ENCODE measurements around the gene SUPT6H.

SUPT6H gene

DNA sequence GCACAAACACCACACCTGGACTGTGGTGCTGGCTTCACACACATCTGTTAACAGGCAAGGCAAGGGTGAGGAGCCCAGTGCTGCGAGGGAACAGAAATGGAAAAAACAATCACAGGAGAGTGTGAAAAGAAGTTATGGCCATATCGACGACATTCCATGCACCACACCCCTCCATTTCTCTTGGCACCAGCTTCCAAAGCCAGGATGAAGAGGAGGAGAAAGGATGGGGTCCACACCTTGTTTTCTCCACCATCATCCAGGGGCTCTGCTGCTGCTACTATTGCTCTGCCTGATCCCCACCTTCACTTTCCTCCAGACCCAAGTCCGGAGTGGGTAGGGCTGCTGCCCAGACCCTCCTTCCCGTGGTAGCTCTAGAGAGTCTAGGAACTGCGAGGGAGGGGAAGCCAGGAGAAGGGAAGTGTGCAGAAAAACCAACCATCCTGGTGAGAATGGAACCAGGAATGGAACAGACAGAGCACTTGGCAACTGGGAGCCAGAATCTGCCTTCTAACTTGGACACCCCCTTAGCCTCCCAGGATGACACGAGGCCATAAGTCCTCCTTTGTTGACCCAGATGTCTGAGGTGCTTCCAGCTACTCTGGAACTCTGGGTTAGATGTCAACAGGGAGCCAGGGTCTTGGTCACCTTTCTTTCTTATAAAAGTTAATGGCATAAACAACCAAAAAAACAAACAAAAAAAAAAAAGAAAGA lies 50.9 kb downstream of the SUPT6H start:
- H4K91ac ChIP-seq (ENCODE audit: low read length), result peak overlapping the region; percentile 67
- no peaks in the 10 kb centered on the region for H3K9me3 ChIP-seq (ENCODE audit: control insufficient read depth, low read length)
- H3K18ac ChIP-seq (ENCODE audit: low read depth in 1 of 2, low read length in 2 of 2), result peak overlapping the region; percentile 16 to 70
- peak overlapping the region; percentile 78 for H4K8ac ChIP-seq (ENCODE audit: low read length)
- peaks cover 23% of the 10 kb centered on the region for H3K4me1 ChIP-seq (ENCODE audit: control insufficient read depth, insufficient read depth, low read depth, low read length)
- H3K4me2 ChIP-seq (ENCODE audit: low read length, poor library complexity, severe bottlenecking), result no peak overlapping the region
- H3K9ac ChIP-seq (ENCODE audit: low read length), result peak overlapping the region; percentile 95
- no peak overlapping the region for H2AK5ac ChIP-seq (ENCODE audit: low read length, severe bottlenecking)
- H3K4ac ChIP-seq (ENCODE audit: low read depth in 1 of 2, low read length in 2 of 2), result peak overlapping the region in 1 of 2 experiments; percentile 8
- no peak overlapping the region for H2AFZ ChIP-seq (ENCODE audit: low read depth, low read length)
- no peak overlapping the region for H3K14ac ChIP-seq (ENCODE audit: low read length in 2 of 2)
- no peak overlapping the region for H3K4me3 ChIP-seq (ENCODE audit: insufficient read depth in 1 of 2, low read depth in 1 of 2, low read length in 2 of 2)
- H2BK120ac ChIP-seq (ENCODE audit: low read depth, low read length), result peak overlapping the region; percentile 42
- H3K27ac ChIP-seq (ENCODE audit: low read length, poor library complexity, severe bottlenecking), result no peak overlapping the region
- peak overlapping the region in 1 of 2 experiments; percentile 10 for H3K23ac ChIP-seq (ENCODE audit: low read length in 2 of 2)
- peaks cover 34 to 42% of the 10 kb centered on the region in 2 experiments for H3K36me3 ChIP-seq (ENCODE audit: control insufficient read depth in 1 of 2, insufficient read depth in 2 of 2, low read depth in 1 of 2, low read length in 2 of 2)
- 96% methylated on average over 3 of the region's 7 CpGs for WGBS
- H2BK5ac ChIP-seq (ENCODE audit: low read depth, low read length, poor library complexity, severe bottlenecking), result no peak overlapping the region
- no peak overlapping the region for H2BK15ac ChIP-seq (ENCODE audit: low read depth, poor library complexity, severe bottlenecking)
- H3K79me1 ChIP-seq (replicated peaks; ENCODE audit: low read length, poor library complexity, severe bottlenecking), result peaks cover 16% of the 10 kb centered on the region
- H3K27me3 ChIP-seq (ENCODE audit: control insufficient read depth in 1 of 2, insufficient read depth in 1 of 2, low read length in 2 of 2), result no peaks in the 10 kb centered on the region
- H2BK12ac ChIP-seq (ENCODE audit: low read length in 2 of 2), result peak overlapping the region; percentile 29
- DNase-seq, result no peak

DNA sequence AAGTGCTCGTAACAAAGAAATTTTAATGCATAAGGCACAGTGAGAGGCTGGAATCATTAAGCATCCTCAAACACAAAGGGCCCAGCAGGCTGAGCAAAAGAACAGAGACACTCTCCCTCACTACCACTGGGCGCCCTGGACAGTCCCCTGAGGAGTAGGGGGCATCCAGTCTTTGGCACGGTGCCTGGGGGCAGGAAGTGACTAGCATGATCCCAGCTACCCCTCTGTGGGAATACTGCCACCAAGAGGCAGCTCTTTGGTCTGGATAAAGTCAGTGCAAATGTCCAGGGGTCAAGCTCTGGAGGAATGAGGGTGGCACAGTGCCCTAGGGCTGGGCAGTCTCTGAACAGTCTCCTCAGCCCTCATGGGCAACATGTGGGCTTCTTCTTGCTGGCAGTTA lies 52.3 kb downstream of the SUPT6H start:
- no peak overlapping the region for H3K9ac ChIP-seq (ENCODE audit: low read length)
- no peak overlapping the region for H2AFZ ChIP-seq (ENCODE audit: low read depth, low read length)
- no peak overlapping the region for H3K4me3 ChIP-seq (ENCODE audit: insufficient read depth in 1 of 2, low read depth in 1 of 2, low read length in 2 of 2)
- H3K4me1 ChIP-seq (ENCODE audit: control insufficient read depth, insufficient read depth, low read depth, low read length), result peaks cover 30% of the 10 kb centered on the region
- no peaks in the 10 kb centered on the region for H3K9me3 ChIP-seq (ENCODE audit: control insufficient read depth, low read length)
- 94% methylated on average over 3 of the region's 3 CpGs for WGBS
- H3K27me3 ChIP-seq (ENCODE audit: control insufficient read depth in 1 of 2, insufficient read depth in 1 of 2, low read length in 2 of 2), result no peaks in the 10 kb centered on the region
- H3K79me1 ChIP-seq (replicated peaks; ENCODE audit: low read length, poor library complexity, severe bottlenecking), result peaks cover 16% of the 10 kb centered on the region
- peaks cover 34 to 42% of the 10 kb centered on the region in 2 experiments for H3K36me3 ChIP-seq (ENCODE audit: control insufficient read depth in 1 of 2, insufficient read depth in 2 of 2, low read depth in 1 of 2, low read length in 2 of 2)
- H2BK120ac ChIP-seq (ENCODE audit: low read depth, low read length), result no peak overlapping the region
- H3K23ac ChIP-seq (ENCODE audit: low read length in 2 of 2), result no peak overlapping the region
- no peak for DNase-seq
- H2BK15ac ChIP-seq (ENCODE audit: low read depth, poor library complexity, severe bottlenecking), result no peak overlapping the region
- no peak overlapping the region for H3K27ac ChIP-seq (ENCODE audit: low read length, poor library complexity, severe bottlenecking)
- no peak overlapping the region for H3K18ac ChIP-seq (ENCODE audit: low read depth in 1 of 2, low read length in 2 of 2)
- H4K8ac ChIP-seq (ENCODE audit: low read length), result no peak overlapping the region
- H3K14ac ChIP-seq (ENCODE audit: low read length in 2 of 2), result no peak overlapping the region
- H3K4ac ChIP-seq (ENCODE audit: low read depth in 1 of 2, low read length in 2 of 2), result no peak overlapping the region
- H4K91ac ChIP-seq (ENCODE audit: low read length), result no peak overlapping the region
- H3K4me2 ChIP-seq (ENCODE audit: low read length, poor library complexity, severe bottlenecking), result no peak overlapping the region
- no peak overlapping the region for H2BK5ac ChIP-seq (ENCODE audit: low read depth, low read length, poor library complexity, severe bottlenecking)
- no peak overlapping the region for H2AK5ac ChIP-seq (ENCODE audit: low read length, severe bottlenecking)
- no peak overlapping the region for H2BK12ac ChIP-seq (ENCODE audit: low read length in 2 of 2)

DNA sequence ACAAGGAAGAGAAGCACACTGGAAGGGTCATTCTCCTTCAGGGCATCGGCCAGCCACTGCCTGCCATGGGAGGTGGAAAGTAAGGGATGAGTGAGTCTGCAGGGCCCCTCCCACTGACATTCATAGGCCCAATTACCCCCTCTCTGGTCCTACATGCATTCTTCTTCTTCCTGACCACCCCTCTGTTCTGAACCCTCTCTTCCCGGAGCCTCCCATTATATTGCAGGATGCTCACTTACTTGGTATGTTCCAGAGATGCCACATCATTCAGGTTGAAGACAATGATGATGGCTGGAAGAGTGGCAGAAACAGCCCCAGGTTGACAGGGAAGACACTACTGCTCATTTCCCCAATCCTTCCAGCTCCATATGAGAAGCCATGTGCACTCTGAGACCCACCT lies 53.2 kb downstream of the SUPT6H start:
- Histone ChIP-seq H3K23ac (ENCODE audit: low read length in 2 of 2) (no peak overlapping the region), H3K79me1 (replicated peaks; ENCODE audit: low read length, poor library complexity, severe bottlenecking) (peaks cover 11% of the 10 kb centered on the region), H2AK5ac (ENCODE audit: low read length, severe bottlenecking) (no peak overlapping the region), H2AFZ (ENCODE audit: low read depth, low read length) (no peak overlapping the region), H3K27me3 (ENCODE audit: control insufficient read depth in 1 of 2, insufficient read depth in 1 of 2, low read length in 2 of 2) (no peaks in the 10 kb centered on the region), H2BK5ac (ENCODE audit: low read depth, low read length, poor library complexity, severe bottlenecking) (no peak overlapping the region), H2BK15ac (ENCODE audit: low read depth, poor library complexity, severe bottlenecking) (no peak overlapping the region), H2BK12ac (ENCODE audit: low read length in 2 of 2) (no peak overlapping the region), H4K91ac (ENCODE audit: low read length) (no peak overlapping the region), H3K14ac (ENCODE audit: low read length in 2 of 2) (no peak overlapping the region), H3K27ac (ENCODE audit: low read length, poor library complexity, severe bottlenecking) (no peak overlapping the region), H3K18ac (ENCODE audit: low read depth in 1 of 2, low read length in 2 of 2) (no peak overlapping the region), H3K4me2 (ENCODE audit: low read length, poor library complexity, severe bottlenecking) (no peak overlapping the region), H3K4me1 (ENCODE audit: control insufficient read depth, insufficient read depth, low read depth, low read length) (peaks cover 28% of the 10 kb centered on the region), H2BK120ac (ENCODE audit: low read depth, low read length) (no peak overlapping the region), H3K36me3 (ENCODE audit: control insufficient read depth in 1 of 2, insufficient read depth in 2 of 2, low read depth in 1 of 2, low read length in 2 of 2) (peaks cover 34 to 38% of the 10 kb centered on the region in 2 experiments), H3K9me3 (ENCODE audit: control insufficient read depth, low read length) (no peaks in the 10 kb centered on the region), H3K4ac (ENCODE audit: low read depth in 1 of 2, low read length in 2 of 2) (no peak overlapping the region), H3K9ac (ENCODE audit: low read length) (no peak overlapping the region), H4K8ac (ENCODE audit: low read length) (no peak overlapping the region), H3K4me3 (ENCODE audit: insufficient read depth in 1 of 2, low read depth in 1 of 2, low read length in 2 of 2) (no peak overlapping the region)
- no peak for DNase-seq
- 100% methylated on average over 1 of the region's 2 CpGs for WGBS

DNA sequence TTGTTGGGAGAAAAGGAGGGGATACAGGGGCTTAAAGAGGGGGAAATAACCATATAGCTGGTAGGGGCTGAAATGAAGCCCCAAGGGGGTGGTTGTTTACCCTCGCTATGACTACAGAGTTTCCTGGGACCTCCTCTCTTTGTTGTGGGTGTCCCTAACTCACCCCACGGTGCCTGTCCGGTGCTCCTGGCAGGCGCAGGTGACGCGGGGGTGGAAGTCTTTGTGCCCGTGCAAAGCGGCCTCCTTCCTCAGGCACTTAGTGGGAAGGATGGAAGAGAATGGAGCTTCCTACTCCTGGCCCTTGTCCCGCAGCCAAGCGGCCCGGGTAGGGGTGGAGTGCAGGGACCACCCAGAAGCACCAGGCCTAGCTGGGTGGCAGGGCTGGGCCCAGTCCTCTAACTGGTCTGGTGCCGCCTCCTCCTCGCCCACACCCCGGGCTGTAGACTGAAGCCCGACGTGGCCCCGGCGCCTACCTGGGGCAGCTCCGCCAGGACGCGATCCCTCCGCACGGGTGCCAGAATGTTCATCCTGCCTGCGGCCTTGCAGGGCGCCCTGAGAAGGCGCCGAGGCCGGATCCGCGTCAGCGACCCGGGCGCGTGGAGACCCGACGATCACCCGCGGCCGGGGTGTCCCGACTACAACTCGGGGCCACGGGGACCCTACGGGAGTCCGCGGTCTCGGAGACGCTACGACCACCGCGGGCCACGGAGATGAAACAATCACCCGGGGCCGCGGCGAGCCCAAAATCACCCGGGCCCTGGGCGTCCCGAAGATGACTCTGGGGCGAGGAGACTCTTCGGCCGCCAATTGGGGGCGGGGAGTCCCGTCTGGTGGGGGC lies 55.0 kb downstream of the SUPT6H start:
- Histone ChIP-seq H3K79me1 (replicated peaks; ENCODE audit: low read length, poor library complexity, severe bottlenecking) (peaks cover 11% of the 10 kb centered on the region), H3K14ac (ENCODE audit: low read length in 2 of 2) (peak overlapping the region in 1 of 2 experiments; percentile 93), H3K4me3 (ENCODE audit: insufficient read depth in 1 of 2, low read depth in 1 of 2, low read length in 2 of 2) (peak overlapping the region; percentile 73 to 99), H2BK120ac (ENCODE audit: low read depth, low read length) (peak overlapping the region; percentile 65), H3K4me2 (ENCODE audit: low read length, poor library complexity, severe bottlenecking) (peak overlapping the region; percentile 78), H2AFZ (ENCODE audit: low read depth, low read length) (peak overlapping the region; percentile 30), H4K91ac (ENCODE audit: low read length) (peak overlapping the region; percentile 40), H2BK15ac (ENCODE audit: low read depth, poor library complexity, severe bottlenecking) (peak overlapping the region; percentile 73), H3K18ac (ENCODE audit: low read depth in 1 of 2, low read length in 2 of 2) (peak overlapping the region; percentile 96), H3K9ac (ENCODE audit: low read length) (peak overlapping the region; percentile 95), H3K27ac (ENCODE audit: low read length, poor library complexity, severe bottlenecking) (peak overlapping the region; percentile 78), H3K9me3 (ENCODE audit: control insufficient read depth, low read length) (no peaks in the 10 kb centered on the region), H3K36me3 (ENCODE audit: control insufficient read depth in 1 of 2, insufficient read depth in 2 of 2, low read depth in 1 of 2, low read length in 2 of 2) (peaks cover 41 to 45% of the 10 kb centered on the region in 2 experiments), H4K8ac (ENCODE audit: low read length) (peak overlapping the region; percentile 52), H3K23ac (ENCODE audit: low read length in 2 of 2) (peak overlapping the region in 1 of 2 experiments; percentile 46), H3K4ac (ENCODE audit: low read depth in 1 of 2, low read length in 2 of 2) (peak overlapping the region; percentile 49 to 95), H2BK12ac (ENCODE audit: low read length in 2 of 2) (peak overlapping the region in 1 of 2 experiments; percentile 37), H2AK5ac (ENCODE audit: low read length, severe bottlenecking) (peak overlapping the region; percentile 42), H3K27me3 (ENCODE audit: control insufficient read depth in 1 of 2, insufficient read depth in 1 of 2, low read length in 2 of 2) (no peaks in the 10 kb centered on the region), H2BK5ac (ENCODE audit: low read depth, low read length, poor library complexity, severe bottlenecking) (peak overlapping the region; percentile 85), H3K4me1 (ENCODE audit: control insufficient read depth, insufficient read depth, low read depth, low read length) (peaks cover 21% of the 10 kb centered on the region)
- 1% methylated on average over 63 of the region's 63 CpGs for WGBS
- peak; percentile 62 for DNase-seq
